ENCODE results near the gene CLDN20. TPM values are rescaled to one million over a fixed set of nuclear protein-coding genes. Genes with fewer than 3 reads are reported as not detected.

CLDN20 gene
- total RNA-seq, 6 donors from 2014 or later, result not detected

GRCh38 chr6:155260686-155261085 lies 3.1 kb upstream of the CLDN20 start:
- Histone ChIP-seq H3K27ac (no peak overlapping the region), H3K4me1 (no peaks in the 10 kb centered on the region), H3K9me3 (no peaks in the 10 kb centered on the region), H3K4me3 (no peak overlapping the region), H3K36me3 (peaks cover 0 to 44% (median 16%) of the 10 kb centered on the region in 4 donors), H3K27me3 (no peaks in the 10 kb centered on the region)
- ATAC-seq (ENCODE audit: low FRiP score in 2 of 2) (no peak), DNase-seq (no peak)
- WGBS, 2 donors, result 48 to 82% methylated on average over 3 of the region's 3 CpGs
- TF ChIP-seq EP300 (IDR thresholded peaks at IDR 0.05) (no peak), POLR2A (IDR thresholded peaks at IDR 0.05) (no peak), POLR2AphosphoS5 (IDR thresholded peaks at IDR 0.05) (no peak)
- TF ChIP-seq, protein P1, sequence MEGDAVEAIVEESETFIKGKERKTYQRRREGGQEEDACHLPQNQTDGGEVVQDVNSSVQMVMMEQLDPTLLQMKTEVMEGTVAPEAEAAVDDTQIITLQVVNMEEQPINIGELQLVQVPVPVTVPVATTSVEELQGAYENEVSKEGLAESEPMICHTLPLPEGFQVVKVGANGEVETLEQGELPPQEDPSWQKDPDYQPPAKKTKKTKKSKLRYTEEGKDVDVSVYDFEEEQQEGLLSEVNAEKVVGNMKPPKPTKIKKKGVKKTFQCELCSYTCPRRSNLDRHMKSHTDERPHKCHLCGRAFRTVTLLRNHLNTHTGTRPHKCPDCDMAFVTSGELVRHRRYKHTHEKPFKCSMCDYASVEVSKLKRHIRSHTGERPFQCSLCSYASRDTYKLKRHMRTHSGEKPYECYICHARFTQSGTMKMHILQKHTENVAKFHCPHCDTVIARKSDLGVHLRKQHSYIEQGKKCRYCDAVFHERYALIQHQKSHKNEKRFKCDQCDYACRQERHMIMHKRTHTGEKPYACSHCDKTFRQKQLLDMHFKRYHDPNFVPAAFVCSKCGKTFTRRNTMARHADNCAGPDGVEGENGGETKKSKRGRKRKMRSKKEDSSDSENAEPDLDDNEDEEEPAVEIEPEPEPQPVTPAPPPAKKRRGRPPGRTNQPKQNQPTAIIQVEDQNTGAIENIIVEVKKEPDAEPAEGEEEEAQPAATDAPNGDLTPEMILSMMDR (IDR thresholded peaks at IDR 0.05), result no peak

DNA sequence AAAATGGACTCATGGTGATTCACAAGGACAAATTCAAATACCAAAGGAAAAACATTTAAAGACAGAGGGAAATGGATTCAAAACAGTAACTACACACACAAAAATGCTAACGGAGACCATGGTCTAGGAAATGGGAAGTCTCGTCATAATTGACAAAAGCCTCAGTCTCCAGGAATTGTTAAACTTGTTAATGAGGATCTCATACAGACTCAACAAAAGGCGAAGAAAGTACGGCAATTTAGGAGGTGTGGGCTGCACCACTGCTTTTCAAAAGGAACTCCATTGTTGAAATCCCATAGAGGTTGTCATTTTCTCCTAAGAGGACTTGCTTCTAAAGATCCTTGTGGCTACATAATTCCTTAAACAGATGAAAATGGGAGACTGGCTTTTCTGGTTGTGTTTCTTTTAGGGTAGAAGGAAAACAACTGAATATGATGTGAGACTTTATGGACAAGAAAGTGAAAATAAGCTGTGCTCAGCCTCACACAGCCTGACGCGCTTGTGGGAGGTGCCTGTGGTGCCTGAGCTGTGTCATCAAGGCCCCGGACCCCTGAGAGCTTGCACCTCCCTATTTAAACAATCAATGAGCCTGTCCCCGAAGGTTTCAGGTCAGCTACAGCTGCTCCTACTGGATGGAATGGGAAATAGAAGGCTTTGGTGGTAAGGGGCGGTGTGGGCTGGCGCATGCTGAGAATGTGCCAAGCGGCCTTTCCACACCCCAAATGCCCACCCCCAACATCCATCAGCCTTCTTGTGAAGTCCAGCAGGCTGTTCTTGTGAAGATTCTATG lies 2.5 kb upstream of the CLDN20 start:
- no peak for TF ChIP-seq POLR2AphosphoS5 (IDR thresholded peaks at IDR 0.05)
- TF ChIP-seq EP300 (IDR thresholded peaks at IDR 0.05), result no peak
- no peak for TF ChIP-seq POLR2A (IDR thresholded peaks at IDR 0.05)
- TF ChIP-seq, protein P1 (IDR thresholded peaks at IDR 0.05), result no peak
- no peaks in the 10 kb centered on the region for H3K9me3 ChIP-seq
- H3K4me1 ChIP-seq, result no peaks in the 10 kb centered on the region
- H3K27ac ChIP-seq, result no peak overlapping the region
- DNase-seq (no peak), ATAC-seq (ENCODE audit: low FRiP score in 2 of 2) (no peak)
- peaks cover 0 to 40% (median 16%) of the 10 kb centered on the region in 4 donors for H3K36me3 ChIP-seq
- WGBS, 2 donors, result 88 to 96% methylated on average over 11 of the region's 11 CpGs
- H3K4me3 ChIP-seq, result no peak overlapping the region
- H3K27me3 ChIP-seq, result no peaks in the 10 kb centered on the region

- ATAC-seq (ENCODE audit: low FRiP score in 2 of 2) (no peak), DNase-seq (no peak)
- H3K4me1 ChIP-seq, result no peaks in the 10 kb centered on the region
- peaks cover 0 to 30% (median 10%) of the 10 kb centered on the region in 4 donors for H3K36me3 ChIP-seq
- H3K9me3 ChIP-seq, result no peaks in the 10 kb centered on the region
- H3K27me3 ChIP-seq, result no peaks in the 10 kb centered on the region
- WGBS, 2 donors, result 96 to 99% methylated on average over 4 of the region's 4 CpGs
- no peak for TF ChIP-seq POLR2A (IDR thresholded peaks at IDR 0.05)
- TF ChIP-seq EP300 (IDR thresholded peaks at IDR 0.05), result no peak
- no peak for TF ChIP-seq POLR2AphosphoS5 (IDR thresholded peaks at IDR 0.05)
- TF ChIP-seq, protein P1 (IDR thresholded peaks at IDR 0.05), result no peak
- H3K4me3 ChIP-seq, result no peak overlapping the region
- no peak overlapping the region for H3K27ac ChIP-seq
These were observed 1.2 kb upstream of the CLDN20 start for GRCh38 chr6:155262655-155263054.

GRCh38 chr6:155264693-155265320 lies 994 bp downstream of the CLDN20 start:
- Histone ChIP-seq H3K4me3 (no peak overlapping the region), H3K27ac (no peak overlapping the region), H3K9me3 (no peaks in the 10 kb centered on the region), H3K36me3 (peaks cover 0 to 8% (median 2%) of the 10 kb centered on the region in 4 donors), H3K27me3 (no peaks in the 10 kb centered on the region), H3K4me1 (peaks cover 0 to 4% (median 0%) of the 10 kb centered on the region in 4 donors)
- ATAC-seq (ENCODE audit: low FRiP score in 2 of 2) (no peak), DNase-seq (peak in 1 of 2 donors; percentile 50)
- 79 to 80% methylated on average over 3 to 9 of the region's 9 CpGs for WGBS, 2 donors
- TF ChIP-seq, protein P1 (IDR thresholded peaks at IDR 0.05), result no peak

All from upper lobe of left lung (tissue), 6 donors.